Uterus (tissue), 2 donors: ENCODE measurements around the gene MCTP1.

Experiments
- POLR2A ChIP-seq, 2 donors: fragments of 450-650 bp; IDR thresholded peaks; one replicate each; pipeline ENCODE4 v1.6.1; 2016; ENCODE audit warnings: antibody characterized with exemption in 2 of 2, mild to moderate bottlenecking in 1 of 2, moderate library complexity in 1 of 2
- TF ChIP-seq, protein P1 (sequence below), 4 experiments: fragments of 200-600 bp in 2 of 4; fragments of 450-650 bp in 2 of 4; sonication (generic) in 2 of 4; IDR thresholded peaks; one replicate each; pipeline ENCODE4 v1.5.1; 2016 to 2019; ENCODE audit warnings: antibody characterized with exemption in 4 of 4, mild to moderate bottlenecking in 2 of 4, moderate library complexity in 1 of 4

DNA sequence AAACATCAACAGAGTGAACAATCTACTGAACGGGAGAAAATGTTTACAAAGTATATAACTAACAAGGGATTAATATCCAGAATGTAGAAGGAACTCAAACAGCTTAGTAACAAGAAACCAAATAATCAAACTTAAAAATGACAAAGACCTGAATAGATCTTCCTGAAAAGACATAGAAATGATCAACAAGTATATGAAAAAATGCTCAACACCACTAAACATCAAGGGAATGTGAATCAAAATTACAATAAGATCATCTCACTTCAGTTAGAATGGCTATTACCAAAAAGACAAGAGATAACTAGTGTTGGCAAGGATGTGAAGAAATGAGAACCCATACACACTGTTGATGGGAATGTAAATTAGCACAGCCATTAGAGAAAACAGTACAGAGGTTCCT lies 218.8 kb downstream of the MCTP1 start:
- TF ChIP-seq, protein P1, sequence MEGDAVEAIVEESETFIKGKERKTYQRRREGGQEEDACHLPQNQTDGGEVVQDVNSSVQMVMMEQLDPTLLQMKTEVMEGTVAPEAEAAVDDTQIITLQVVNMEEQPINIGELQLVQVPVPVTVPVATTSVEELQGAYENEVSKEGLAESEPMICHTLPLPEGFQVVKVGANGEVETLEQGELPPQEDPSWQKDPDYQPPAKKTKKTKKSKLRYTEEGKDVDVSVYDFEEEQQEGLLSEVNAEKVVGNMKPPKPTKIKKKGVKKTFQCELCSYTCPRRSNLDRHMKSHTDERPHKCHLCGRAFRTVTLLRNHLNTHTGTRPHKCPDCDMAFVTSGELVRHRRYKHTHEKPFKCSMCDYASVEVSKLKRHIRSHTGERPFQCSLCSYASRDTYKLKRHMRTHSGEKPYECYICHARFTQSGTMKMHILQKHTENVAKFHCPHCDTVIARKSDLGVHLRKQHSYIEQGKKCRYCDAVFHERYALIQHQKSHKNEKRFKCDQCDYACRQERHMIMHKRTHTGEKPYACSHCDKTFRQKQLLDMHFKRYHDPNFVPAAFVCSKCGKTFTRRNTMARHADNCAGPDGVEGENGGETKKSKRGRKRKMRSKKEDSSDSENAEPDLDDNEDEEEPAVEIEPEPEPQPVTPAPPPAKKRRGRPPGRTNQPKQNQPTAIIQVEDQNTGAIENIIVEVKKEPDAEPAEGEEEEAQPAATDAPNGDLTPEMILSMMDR (IDR thresholded peaks at IDR 0.05): no peak
- TF ChIP-seq POLR2A (IDR thresholded peaks at IDR 0.05): no peak
